NCI-H2227 (cell line): ENCODE results near the gene APOA4.

Source experiments
- DNase-seq: peaks from one replicate; lab custom pipeline; 2025; ENCODE audit not compliant: unreplicated experiment; lab: John Stamatoyannopoulos, UW

APOA4 gene

DNA sequence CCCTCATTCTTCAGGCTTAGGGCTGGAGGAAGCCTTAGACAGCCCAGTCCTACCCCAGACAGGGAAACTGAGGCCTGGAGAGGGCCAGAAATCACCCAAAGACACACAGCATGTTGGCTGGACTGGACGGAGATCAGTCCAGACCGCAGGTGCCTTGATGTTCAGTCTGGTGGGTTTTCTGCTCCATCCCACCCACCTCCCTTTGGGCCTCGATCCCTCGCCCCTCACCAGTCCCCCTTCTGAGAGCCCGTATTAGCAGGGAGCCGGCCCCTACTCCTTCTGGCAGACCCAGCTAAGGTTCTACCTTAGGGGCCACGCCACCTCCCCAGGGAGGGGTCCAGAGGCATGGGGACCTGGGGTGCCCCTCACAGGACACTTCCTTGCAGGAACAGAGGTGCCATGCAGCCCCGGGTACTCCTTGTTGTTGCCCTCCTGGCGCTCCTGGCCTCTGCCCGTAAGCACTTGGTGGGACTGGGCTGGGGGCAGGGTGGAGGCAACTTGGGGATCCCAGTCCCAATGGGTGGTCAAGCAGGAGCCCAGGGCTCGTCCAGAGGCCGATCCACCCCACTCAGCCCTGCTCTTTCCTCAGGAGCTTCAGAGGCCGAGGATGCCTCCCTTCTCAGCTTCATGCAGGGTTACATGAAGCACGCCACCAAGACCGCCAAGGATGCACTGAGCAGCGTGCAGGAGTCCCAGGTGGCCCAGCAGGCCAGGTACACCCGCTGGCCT lies 7.2 kb upstream of the APOA4 start:
- no peak for DNase-seq

DNA sequence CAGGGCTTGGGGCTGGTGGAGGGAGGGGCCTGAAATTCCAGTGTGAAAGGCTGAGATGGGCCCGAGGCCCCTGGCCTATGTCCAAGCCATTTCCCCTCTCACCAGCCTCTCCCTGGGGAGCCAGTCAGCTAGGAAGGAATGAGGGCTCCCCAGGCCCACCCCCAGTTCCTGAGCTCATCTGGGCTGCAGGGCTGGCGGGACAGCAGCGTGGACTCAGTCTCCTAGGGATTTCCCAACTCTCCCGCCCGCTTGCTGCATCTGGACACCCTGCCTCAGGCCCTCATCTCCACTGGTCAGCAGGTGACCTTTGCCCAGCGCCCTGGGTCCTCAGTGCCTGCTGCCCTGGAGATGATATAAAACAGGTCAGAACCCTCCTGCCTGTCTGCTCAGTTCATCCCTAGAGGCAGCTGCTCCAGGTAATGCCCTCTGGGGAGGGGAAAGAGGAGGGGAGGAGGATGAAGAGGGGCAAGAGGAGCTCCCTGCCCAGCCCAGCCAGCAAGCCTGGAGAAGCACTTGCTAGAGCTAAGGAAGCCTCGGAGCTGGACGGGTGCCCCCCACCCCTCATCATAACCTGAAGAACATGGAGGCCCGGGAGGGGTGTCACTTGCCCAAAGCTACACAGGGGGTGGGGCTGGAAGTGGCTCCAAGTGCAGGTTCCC lies 6.5 kb upstream of the APOA4 start, which contains the start of gene APOC3:
TSS of gene APOC3 (plus strand) at position 383 of the 659 bp plus-strand sequence. CDS start 676 bp downstream, outside the sequence.
- DNase-seq: no peak

DNA sequence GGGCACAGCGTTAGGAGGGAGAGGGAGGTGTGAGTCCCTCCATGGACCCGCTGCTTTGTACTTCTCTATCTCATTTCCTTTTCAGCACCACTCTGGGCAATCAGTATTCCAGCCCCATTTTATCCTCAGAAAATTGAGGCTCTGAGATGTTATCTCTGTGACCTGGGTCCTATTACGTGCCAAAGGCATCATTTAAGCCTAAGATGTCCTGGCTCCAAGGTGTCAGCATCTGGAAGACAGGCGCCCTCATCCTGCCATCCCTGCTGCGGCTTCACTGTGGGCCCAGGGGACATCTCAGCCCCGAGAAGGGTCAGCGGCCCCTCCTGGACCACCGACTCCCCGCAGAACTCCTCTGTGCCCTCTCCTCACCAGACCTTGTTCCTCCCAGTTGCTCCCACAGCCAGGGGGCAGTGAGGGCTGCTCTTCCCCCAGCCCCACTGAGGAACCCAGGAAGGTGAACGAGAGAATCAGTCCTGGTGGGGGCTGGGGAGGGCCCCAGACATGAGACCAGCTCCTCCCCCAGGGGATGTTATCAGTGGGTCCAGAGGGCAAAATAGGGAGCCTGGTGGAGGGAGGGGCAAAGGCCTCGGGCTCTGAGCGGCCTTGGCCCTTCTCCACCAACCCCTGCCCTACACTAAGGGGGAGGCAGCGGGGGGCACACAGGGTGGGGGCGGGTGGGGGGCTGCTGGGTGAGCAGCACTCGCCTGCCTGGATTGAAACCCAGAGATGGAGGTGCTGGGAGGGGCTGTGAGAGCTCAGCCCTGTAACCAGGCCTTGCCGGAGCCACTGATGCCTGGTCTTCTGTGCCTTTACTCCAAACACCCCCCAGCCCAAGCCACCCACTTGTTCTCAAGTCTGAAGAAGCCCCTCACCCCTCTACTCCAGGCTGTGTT lies 5.8 kb upstream of the APOA4 start:
- no peak for DNase-seq

DNA sequence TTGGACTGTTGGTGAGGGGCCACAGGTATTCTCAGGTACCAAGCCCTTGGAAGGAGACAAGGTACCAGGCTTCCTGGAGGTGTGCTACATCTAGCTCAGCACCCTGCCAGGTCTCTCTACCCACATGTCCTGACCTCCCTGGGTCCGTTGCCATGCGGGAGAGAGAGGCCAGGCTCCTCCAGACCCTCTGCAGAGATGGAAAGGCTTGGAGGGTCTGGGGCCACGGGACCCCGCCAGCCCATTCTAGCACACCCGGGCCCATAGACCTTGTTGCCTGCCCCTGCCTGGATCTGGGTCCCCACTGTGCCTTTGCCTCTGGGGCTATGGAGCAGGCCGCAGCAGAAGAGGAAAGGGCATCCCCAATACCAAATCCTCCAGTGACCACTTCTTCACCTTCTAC lies 4.4 kb upstream of the APOA4 start:
- no peak for DNase-seq

DNA sequence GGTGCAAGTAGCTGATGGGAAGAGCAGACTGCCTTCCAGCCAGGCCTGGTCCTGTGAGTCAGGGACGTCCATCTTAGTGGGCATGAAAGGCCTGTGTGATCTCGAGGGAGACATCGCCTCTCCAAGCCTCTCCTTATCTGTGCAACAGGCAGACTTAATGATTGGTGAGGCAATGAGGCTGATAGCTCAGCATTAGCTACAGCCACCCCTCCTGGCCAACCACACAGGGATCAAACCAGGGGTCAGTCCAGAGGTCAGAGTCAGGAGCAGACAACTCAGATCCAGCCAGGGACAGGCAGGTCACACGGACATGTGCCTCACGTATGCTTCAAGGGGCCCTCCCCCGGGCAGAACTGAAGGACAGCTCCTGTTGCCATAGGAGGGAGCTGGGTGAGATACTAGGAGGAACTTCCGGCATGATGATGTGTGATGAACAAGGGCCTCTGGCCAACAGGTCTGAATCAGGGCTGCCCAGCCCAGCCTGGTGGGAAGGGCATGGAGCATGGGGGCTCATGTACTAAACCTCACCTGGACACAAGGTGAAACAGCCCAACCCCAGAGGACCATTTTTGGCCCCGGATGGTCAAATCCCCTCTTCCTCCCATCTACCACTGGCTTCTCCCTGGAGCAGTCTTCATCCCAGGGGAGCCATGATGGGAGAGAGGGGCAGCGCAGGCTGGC lies 3.8 kb upstream of the APOA4 start:
- DNase-seq: no peak

DNA sequence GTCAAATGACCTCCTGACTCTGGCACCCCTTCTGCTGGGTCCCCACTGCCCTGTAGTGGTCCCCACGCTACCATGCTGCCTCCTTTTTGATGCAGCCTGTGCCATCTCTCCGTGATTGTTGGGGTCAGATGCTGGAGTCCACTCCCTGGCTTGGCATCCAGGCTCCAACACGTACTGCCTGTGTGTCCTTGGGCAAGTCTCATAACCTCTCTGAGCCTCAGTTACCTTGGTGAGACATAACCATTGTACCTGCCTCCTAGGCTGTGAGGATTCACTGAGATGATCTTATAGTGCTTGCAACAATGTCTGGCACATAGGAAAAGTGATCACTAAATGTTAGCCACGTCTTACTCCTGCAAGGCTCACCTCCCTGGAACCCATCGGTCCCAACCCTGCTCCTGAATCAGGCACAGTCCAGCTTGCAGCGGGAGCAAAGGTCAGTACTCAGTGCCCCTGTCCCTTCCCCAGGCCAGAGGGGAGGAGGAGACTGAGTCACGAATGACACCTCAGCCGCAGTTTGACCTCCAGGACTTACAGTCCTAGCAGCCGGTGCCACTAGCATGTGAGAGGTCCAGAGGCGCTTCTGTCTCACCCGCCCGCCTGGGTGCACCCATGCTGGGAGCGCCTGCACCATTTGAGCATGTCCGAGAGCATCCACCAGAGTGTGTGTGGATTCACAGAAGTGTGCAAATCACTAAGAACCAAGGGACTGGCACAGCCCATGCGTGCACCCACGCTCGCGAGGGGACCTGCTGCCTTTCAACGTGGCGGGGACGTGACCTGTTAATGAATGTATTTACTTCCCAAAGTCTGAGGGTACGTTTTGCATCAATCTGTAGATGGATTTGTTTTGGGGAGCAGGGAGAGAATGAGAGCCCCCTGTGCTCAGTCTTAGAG lies 3.0 kb upstream of the APOA4 start:
- no peak for DNase-seq

DNA sequence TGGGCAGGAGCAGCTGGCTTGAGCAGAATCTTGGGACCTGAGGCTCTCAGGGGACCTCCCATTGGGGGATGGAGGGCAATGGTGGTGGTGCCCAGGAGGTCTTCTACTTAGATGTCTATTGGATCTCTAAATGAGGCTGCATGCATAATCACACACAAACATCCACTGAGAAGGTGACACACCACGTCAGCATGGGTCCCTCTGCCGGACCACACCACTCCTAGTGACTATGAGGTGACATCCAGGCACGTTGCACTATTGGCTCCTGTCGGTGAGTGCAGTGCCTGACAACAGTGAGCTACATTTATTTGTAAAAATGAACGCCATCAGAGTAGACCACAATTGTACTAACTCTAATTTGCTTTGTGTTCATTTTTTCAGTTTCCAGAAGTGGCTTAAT lies 2.3 kb upstream of the APOA4 start:
- DNase-seq: no peak

DNA sequence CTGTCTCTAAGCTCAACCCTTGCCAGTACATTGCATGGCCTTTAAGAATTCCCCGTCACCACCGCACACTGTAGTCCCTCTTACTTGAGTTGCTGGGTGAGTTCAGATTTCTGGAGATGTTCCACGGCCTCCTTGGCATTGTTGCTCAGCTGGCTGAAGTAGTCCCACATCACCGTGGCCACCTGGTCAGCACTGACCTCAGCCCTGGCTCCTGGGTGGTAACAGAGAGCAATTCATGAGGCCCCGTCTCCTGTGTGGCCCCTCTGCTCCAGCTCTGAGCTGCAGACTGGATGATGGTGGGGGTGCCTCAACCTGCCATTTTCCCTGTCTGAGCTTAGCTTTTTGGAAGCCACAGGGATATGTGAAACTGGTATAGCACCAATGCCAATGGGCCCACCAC lies 529 bp downstream of the APOA4 start:
- DNase-seq: no peak

DNA sequence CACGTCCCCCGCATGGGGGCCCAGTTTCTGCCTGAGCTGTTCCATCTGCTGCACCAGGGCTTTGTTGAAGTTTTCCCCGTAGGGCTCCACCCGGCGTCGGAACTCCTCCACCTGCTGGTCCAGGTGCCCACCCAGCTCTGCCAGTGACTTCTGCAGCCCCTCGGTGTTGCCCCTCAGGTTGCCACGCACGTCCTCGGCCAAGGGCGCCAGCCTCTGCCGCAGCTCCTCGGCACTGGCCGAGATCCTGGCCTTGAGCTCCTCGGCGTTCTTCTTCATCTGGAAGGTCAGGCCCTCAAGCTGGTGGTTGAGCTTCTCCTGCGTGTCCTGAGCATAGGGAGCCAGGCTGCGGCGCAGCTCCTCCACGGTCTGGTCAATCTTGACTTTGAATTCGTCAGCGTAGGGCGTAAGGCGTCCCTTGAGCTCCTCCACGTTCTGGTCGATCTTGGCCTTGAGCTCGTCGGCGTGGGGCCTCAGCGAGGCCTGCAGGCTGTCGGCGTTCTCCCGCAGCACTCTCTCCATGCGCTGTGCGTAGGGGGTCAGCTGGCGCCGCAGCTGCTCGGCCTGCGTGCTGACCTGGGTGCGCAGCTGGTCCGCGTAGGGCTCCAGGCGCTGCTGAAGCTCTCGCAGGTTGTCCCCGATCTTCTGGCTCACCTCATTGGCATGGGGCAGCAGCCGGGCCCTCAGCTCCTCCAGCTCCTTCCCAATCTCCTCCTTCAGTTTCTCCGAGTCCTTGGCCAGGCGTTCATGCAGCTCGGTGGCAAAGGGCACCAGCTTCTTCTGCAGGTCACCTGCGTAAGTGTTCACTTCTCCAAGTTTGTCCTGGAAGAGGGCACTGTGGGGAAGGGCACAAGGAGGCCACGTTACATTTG lies 1.8 kb downstream of the APOA4 start:
- DNase-seq: no peak

DNA sequence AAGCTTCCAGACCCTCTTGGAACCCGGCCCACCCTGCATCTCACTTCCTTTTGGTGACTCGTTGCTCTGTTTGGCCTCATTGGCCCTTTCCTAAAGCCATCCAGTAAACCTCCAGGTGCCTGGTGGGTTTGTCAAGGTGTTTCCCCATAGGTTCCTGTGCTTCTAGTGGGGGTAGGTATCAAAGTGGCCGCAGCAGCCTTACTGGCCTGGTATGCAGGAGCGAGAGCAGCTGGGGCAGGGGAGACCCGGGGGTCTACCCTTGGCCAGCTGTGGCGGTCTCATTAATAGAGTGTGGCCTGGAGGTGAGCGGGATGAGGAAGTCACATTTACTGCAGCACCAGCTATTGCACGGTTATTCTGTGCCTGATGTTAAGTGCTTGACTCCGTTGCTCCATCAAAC lies 4.1 kb downstream of the APOA4 start:
- no peak for DNase-seq

DNA sequence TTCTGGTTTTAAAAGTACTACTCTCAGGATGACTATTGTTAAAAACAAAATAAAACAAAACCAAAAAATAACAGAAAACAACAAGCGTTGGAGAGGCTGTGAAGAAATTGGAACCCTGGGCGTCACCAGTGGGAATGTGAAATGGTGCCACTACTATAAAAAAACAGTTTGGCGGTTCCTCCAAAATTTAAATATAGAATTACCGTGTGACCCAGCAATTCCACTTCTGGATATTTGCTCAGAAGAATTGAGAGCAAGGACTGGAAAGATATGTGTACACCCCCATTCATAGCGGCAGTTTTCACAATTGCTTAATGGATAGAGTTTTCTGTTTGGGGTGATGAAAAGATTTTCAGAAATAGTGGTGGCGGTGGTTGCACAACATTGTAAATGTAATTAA lies 8.6 kb downstream of the APOA4 start:
- no peak for DNase-seq

DNA sequence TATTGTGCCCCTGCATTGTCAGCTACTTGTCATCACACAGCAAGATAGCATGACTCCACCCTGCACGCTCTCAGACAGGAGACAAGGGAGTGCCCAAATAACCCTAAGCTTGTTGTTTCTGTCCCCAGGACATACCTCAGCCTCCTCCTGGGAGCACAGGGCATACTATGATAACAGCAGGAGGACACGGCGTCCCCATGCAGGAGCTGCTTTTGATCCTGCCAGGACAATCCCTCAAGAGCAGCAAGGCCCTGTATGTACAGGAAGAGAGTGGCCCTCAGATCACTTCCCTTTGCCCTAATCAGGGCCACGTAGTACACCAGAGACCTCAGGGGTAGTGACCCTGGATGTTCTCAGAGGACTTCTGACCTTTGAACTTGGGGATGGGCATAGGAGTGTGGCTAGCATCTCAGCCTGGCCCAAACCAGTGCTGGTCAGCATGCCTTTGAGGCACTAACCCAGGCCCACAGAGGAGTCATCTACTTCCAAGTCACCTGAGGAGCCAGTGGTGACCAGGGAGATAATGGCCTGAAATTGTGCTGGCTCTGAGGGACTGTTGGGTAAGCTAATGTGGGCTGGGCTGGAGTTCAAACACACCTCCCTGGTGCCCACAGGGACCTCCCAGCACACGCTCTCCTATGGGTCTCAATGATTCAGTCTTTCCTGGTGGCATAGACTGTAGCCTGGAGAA lies 9.2 kb downstream of the APOA4 start:
- no peak for DNase-seq

DNA sequence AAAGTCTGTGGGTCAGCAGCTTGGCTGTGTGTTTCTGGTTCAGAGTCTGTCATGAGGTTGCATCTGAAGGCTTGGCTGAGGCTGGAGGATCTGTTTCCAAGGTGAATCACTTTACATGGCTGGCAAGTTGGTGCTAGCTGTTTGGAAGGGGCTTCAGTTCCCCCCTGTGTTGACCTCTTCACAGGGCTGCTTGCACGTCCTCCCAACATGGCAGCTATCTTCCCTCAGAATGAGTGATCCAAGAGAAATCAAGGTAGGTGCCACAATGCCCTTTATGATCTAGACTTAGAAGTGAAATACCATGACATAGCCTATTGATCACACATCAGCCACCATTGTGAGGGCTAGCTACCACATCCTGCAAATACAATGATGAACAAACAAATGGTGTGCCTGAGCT lies 9.9 kb downstream of the APOA4 start:
- no peak for DNase-seq

DNA sequence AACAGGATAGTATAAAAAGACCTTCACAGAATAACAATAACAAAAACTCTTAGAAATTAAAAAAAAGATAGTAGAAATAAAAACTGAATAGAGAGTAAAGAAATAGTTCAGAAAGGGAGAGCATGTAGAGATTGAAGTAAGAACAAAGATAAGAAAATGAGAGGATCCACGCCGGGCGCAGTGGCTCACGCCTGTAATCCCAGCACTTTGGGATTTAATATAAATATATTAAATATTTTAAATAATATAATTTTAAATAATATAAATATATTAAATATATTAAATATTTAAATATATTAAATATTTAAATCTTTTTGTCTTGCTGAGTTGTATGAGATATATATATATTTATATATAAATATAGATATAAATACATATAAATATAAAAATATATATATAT lies 11.0 kb downstream of the APOA4 start:
- DNase-seq: no peak

DNA sequence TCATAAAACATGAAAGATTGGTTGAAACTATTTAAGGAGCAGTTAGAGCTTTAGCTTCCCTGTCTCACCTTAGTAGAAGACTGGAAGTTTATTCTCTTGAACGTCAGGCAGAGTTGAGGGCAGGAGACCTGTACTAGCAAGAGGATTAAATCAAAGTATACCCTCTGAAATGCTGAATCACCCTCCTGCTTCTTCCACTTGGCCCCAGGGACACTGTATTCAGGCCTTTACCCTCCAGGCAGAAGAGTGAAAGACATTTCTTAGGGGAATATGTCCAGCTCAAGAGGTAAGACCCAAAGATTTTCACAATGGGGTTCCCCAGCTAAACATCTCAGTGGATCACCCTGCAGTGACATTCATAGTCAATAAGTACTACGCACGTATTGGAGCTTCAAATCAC lies 11.9 kb downstream of the APOA4 start:
- DNase-seq: no peak

DNA sequence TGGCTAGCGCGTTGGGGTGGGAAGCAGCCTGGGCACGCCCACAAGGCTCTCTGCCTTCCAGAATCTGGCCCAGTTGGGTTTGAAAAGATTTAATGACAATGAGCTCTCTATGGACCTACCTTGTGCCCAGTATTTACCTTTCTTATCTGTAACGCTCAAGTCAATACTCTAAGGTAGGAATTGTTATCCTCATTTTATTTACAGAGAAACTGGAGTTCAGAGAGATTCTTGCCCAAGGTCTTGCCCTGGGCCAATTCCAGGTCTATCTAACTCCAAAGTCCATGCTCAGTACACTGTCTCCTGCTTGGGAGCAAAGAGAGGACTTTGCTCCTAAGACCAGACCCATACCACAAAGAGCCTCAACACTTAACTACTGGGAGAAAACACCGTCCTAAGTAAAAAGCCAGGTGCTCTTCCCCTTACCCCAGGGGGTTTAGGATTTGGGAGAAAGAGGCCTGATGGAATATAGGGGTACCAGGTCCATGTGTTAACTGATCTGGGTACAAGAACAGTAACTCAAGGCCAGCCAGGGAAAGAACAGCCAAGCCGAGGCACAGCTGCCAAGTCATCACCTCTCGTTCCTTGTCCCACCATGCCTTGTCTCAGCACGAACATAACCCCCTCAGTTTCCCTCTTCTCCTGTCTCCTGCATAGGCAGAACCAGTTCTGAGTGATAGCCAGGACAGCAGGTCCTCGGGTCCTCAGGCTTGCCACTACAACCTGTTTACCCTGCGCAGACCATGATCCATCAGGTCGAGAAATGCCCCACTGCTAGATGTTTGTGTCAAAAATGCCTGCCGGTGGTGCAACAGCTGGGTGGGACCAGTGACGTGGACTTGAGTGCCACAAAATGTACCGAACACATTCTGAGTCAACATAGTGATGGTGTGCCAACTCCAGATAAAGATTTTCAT lies 14.6 kb downstream of the APOA4 start:
- DNase-seq: no peak

DNA sequence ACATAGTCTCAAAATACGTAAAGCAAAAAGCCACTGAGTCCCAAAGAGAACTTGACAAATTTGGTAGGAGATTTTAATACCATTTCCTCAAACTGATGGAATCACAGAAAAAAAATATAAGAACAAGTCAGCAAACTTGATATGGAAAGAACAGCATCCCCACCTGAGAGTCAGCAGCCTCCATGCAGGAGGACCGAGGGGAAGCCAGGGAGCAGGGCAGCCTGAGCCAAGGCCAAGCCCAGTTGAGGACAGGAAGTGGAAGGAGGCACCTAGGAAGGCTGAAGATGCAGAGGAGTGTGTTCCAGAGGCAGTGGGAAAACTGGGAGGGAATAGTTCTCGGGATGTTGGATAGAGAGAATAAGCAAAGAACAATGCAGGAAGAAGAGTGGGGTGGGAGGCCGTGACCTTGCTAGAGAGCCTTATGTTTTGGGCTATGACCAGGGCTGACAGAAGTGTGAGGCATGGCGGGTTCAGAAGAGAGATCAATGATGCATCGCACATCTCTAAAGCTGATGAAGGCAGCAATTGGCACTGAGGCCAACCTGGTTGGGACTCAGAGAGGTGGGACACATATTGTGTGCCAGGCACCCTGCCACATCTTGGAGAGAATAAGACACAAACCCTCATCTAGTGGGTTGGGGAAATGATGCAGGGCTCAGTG lies 15.4 kb downstream of the APOA4 start:
- no peak for DNase-seq
